Vagina (tissue), 2 donors: ENCODE measurements around the gene GNG7.

Source experiments
- POLR2A ChIP-seq, 2 donors: fragments of 450-650 bp; IDR thresholded peaks; one replicate each; pipeline ENCODE4 v1.6.1; 2017; ENCODE audit warnings: antibody characterized with exemption in 2 of 2, mild to moderate bottlenecking in 2 of 2, moderate library complexity in 2 of 2
- POLR2AphosphoS5 ChIP-seq, 2 donors: sonication (generic); formaldehyde crosslinking; IDR thresholded peaks; one replicate each; pipeline ENCODE4 v1.9.0; 2017; ENCODE audit warnings: antibody characterized with exemption in 2 of 2, mild to moderate bottlenecking in 2 of 2, low read depth in 1 of 2; ENCODE audit not compliant: insufficient read depth in 1 of 2
- TF ChIP-seq, protein P1 (sequence below), 3 experiments: fragments of 450-650 bp in 2 of 3; fragments of 200-600 bp in 1 of 3; sonication (generic) in 1 of 3; IDR thresholded peaks; one replicate each; pipeline ENCODE4 v1.5.1; 2017 to 2019; ENCODE audit warnings: antibody characterized with exemption in 3 of 3, mild to moderate bottlenecking in 2 of 3, moderate library complexity in 2 of 3

DNA sequence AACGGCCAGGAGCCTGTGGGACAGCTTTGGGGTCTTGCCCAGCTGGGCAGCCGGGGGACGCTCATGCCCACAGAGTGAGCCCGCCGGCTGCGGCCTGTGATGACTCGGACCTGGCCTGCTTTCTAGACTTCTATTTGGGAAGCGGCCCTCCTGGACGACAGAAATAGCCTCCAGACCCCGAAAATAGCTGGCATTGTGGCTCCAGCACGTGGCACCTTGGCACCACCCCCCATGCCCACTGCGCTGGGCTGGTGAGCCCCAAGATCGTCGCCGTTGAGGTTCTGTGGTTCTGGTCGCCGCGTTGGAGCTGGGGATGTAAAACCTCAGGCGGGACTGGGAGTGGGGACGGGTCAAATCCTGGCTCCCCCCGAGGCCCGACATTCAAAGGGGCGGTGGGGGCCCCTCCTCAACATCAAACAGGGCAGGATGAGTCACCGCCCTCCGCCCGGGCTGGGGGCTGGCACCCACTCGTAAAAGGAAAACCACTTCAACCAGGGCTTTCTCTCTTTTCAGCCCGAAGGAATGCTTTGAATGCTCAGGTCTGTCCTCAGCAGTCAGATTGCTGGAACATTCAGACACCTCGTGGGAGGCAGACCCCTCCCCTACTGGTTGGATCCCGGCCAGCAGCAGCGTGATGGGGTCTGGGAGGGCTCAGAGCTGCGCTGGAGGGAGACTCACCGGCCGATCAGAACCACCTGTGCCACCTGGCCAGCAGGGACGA, 184.5 kb downstream of the GNG7 start:
- TF ChIP-seq, protein P1, sequence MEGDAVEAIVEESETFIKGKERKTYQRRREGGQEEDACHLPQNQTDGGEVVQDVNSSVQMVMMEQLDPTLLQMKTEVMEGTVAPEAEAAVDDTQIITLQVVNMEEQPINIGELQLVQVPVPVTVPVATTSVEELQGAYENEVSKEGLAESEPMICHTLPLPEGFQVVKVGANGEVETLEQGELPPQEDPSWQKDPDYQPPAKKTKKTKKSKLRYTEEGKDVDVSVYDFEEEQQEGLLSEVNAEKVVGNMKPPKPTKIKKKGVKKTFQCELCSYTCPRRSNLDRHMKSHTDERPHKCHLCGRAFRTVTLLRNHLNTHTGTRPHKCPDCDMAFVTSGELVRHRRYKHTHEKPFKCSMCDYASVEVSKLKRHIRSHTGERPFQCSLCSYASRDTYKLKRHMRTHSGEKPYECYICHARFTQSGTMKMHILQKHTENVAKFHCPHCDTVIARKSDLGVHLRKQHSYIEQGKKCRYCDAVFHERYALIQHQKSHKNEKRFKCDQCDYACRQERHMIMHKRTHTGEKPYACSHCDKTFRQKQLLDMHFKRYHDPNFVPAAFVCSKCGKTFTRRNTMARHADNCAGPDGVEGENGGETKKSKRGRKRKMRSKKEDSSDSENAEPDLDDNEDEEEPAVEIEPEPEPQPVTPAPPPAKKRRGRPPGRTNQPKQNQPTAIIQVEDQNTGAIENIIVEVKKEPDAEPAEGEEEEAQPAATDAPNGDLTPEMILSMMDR (IDR thresholded peaks at IDR 0.05): no peak
- TF ChIP-seq POLR2A (IDR thresholded peaks at IDR 0.05) (no peak), POLR2AphosphoS5 (IDR thresholded peaks at IDR 0.05; ENCODE audit: insufficient read depth in 1 of 2, low read depth in 1 of 2) (no peak)
